Activated CD8-positive, alpha-beta T cell treated with anti-CD3 and anti-CD28 coated beads for 36 hours (primary cell): ENCODE data around the gene GLCCI1. TPM values are rescaled to one million over a fixed set of nuclear protein-coding genes. Genes with fewer than 3 reads are reported as not detected.

Experiments used
- ATAC-seq: fragments of 200-7000 bp; cut with Tn5 transposase; one replicate; pipeline ENCODE4 v1.10.0; 2021; ENCODE audit warnings: mild to moderate bottlenecking, moderate library complexity
- CTCF ChIA-PET: fragments of 350-600 bp; sonication (Branson Sonifier 250); formaldehyde crosslinking; loops from one replicate; lab custom pipeline; 2021; ENCODE audit warnings: antibody characterized with exemption; lab: Charles Lee
- POLR2A ChIA-PET: fragments of 350-600 bp; sonication (Branson Sonifier 250); formaldehyde crosslinking; loops from one replicate; lab custom pipeline; 2021; ENCODE audit warnings: antibody characterized with exemption; lab: Charles Lee
- DNase-seq: peaks from one replicate; pipeline ENCODE4 v3.0.0-alpha.2; 2020
- H3K27ac Mint-ChIP-seq: one replicate; pipeline ENCODE4 v1.8.0; 2021; ENCODE audit warnings: mild to moderate bottlenecking, mixed read lengths
- H3K27me3 Mint-ChIP-seq: one replicate; pipeline ENCODE4 v1.8.0; 2021; ENCODE audit warnings: mixed read lengths
- H3K36me3 Mint-ChIP-seq: one replicate; pipeline ENCODE4 v1.8.0; 2021; ENCODE audit warnings: low read depth, mixed read lengths
- H3K4me1 Mint-ChIP-seq: one replicate; pipeline ENCODE4 v1.8.0; 2021; ENCODE audit warnings: low read depth, mixed read lengths
- H3K4me3 Mint-ChIP-seq: one replicate; pipeline ENCODE4 v1.8.0; 2021; ENCODE audit warnings: mild to moderate bottlenecking, moderate library complexity, mixed read lengths
- H3K9me3 Mint-ChIP-seq: one replicate; pipeline ENCODE4 v1.8.0; 2021; ENCODE audit warnings: mixed read lengths
- CTCF ChIP-seq: fragments of 200-600 bp; IDR thresholded peaks from one replicate; pipeline ENCODE4 v1.8.0; 2022; ENCODE audit warnings: antibody characterized with exemption, mild to moderate bottlenecking
- intact Hi-C: fragments of 100-400 bp; cut with micrococcal nuclease; formaldehyde crosslinking; loops from one replicate; pipeline ENCODE4 v1.10.0; 2022
- total RNA-seq, 2 experiments: library from RNA; stranded (reverse); gene quantifications; one replicate each; pipeline ENCODE4 v1.2.3, GENCODE V29; 2021

GLCCI1 gene
- total RNA-seq, 2 experiments from 2014 or later: 11.3 to 13.0 TPM

- no peaks in the 10 kb centered on the region for H3K27me3 Mint-ChIP-seq
- ATAC-seq (no peak), DNase-seq (no peak)
- CTCF ChIA-PET: interaction anchor here (1.2 to 2.3 kb wide), 2 partner anchors 120 to 146 kb away, joined by 5 to 8 read pairs; no protein-coding TSS in a partner anchor
- TF ChIP-seq CTCF: no peak
- no peaks in the 10 kb centered on the region for H3K9me3 Mint-ChIP-seq
- peaks cover 26% of the 10 kb centered on the region for H3K36me3 Mint-ChIP-seq
- H3K4me1 Mint-ChIP-seq: peaks cover 30% of the 10 kb centered on the region
- POLR2A ChIA-PET: interaction anchor here (1.1 kb wide), 1 partner anchor 43 kb away, joined by 3 read pairs; no protein-coding TSS in a partner anchor
- H3K27ac Mint-ChIP-seq: no peak overlapping the region
- no peak overlapping the region for H3K4me3 Mint-ChIP-seq
- intact Hi-C loops: no loop called here
Observed at GRCh38 chr7:8070451-8071180, 102.0 kb downstream of the GLCCI1 start.

DNA sequence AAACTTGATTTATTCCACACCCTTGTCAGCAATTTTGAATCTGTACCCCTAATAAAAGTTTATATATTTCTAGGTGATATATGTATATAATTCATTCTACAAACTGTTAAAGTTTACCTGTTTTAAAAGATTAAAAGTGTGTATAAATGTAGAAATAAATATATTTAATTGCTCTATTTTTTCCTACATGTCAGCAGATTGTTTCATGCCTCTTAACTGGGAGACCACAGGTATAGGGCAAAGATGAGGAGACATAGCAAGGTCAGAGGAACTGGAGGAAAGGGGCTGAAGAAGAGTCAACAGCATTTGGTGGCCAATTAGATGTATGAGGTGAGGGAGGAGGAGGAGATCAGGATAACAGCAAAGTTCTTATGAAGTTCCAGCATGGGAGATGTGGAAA, 109.8 kb downstream of the GLCCI1 start:
- CTCF ChIA-PET: no interaction called here
- peaks cover 1% of the 10 kb centered on the region for H3K9me3 Mint-ChIP-seq
- no peak overlapping the region for H3K4me3 Mint-ChIP-seq

GRCh38 chr7:8082762-8083161, 114.2 kb downstream of the GLCCI1 start:
- ChIA-PET POLR2A (no interaction called here), CTCF (no interaction called here)
- no peak for TF ChIP-seq CTCF
- ATAC-seq: no peak
- Mint-ChIP-seq H3K27ac (no peak overlapping the region), H3K27me3 (no peaks in the 10 kb centered on the region), H3K9me3 (no peaks in the 10 kb centered on the region), H3K4me3 (no peak overlapping the region), H3K36me3 (peaks cover 5% of the 10 kb centered on the region), H3K4me1 (no peaks in the 10 kb centered on the region)
- no peak for DNase-seq
- intact Hi-C loops: no loop called here

More for the DNA sequence above, 109.8 kb downstream of the GLCCI1 start:
- ATAC-seq (no peak), DNase-seq (no peak)
- POLR2A ChIA-PET: no interaction called here
- Mint-ChIP-seq H3K4me1 (peaks cover 3% of the 10 kb centered on the region), H3K27ac (no peak overlapping the region), H3K27me3 (no peaks in the 10 kb centered on the region), H3K36me3 (peaks cover 4% of the 10 kb centered on the region)
- TF ChIP-seq CTCF: no peak
- intact Hi-C loops: no loop called here

GRCh38 chr7:8084836-8085235, 116.2 kb downstream of the GLCCI1 start:
- DNase-seq (no peak), ATAC-seq (no peak)
- no peak for TF ChIP-seq CTCF
- intact Hi-C loops: no loop called here
- H3K36me3 Mint-ChIP-seq: peaks cover 5% of the 10 kb centered on the region
- H3K27me3 Mint-ChIP-seq: no peaks in the 10 kb centered on the region
- POLR2A ChIA-PET: no interaction called here
- H3K4me3 Mint-ChIP-seq: no peak overlapping the region
- H3K4me1 Mint-ChIP-seq: no peaks in the 10 kb centered on the region
- H3K27ac Mint-ChIP-seq: no peak overlapping the region
- no peaks in the 10 kb centered on the region for H3K9me3 Mint-ChIP-seq
- CTCF ChIA-PET: interaction anchor here (1.1 to 1.7 kb wide), 4 partner anchors 19 to 106 kb away, joined by 3 to 4 read pairs (median 3); no protein-coding TSS in a partner anchor

DNA sequence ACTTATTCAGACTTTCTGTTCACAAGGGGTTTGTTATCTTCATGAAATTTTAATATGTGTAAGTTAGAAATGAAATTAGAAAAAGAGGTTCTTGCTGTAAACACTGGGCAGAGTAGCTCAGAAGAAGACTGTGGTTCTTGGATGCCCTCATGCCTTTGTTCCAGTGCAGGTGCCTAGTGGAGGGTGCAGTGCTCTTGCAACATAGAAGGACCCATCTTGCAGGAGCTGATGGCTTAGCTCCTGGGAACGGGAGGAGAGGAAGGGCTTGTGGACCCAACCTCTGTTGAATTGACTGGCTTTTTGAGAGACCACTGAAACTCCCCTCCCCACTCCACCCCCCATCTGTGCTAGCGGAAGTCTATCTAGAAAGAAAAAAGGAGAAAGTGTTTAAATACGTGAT, 116.8 kb downstream of the GLCCI1 start:
- no peak overlapping the region for H3K27ac Mint-ChIP-seq
- no peak for DNase-seq
- H3K9me3 Mint-ChIP-seq: no peaks in the 10 kb centered on the region
- ChIA-PET POLR2A (no interaction called here), CTCF (interaction anchor here (1.1 to 1.7 kb wide), 4 partner anchors 18 to 106 kb away, joined by 3 to 4 read pairs (median 3); no protein-coding TSS in a partner anchor)
- H3K4me3 Mint-ChIP-seq: no peak overlapping the region
- no peaks in the 10 kb centered on the region for H3K4me1 Mint-ChIP-seq
- TF ChIP-seq CTCF: no peak
- intact Hi-C loops: no loop called here
- no peak for ATAC-seq
- H3K36me3 Mint-ChIP-seq: peaks cover 5% of the 10 kb centered on the region
- H3K27me3 Mint-ChIP-seq: no peaks in the 10 kb centered on the region
